Measurements from ENCODE around the gene HJURP.

Gene HJURP

GRCh38 chr2:233848276-233848675 is 6.1 kb downstream of the HJURP start:
- TF ChIP-seq ZFX (IDR thresholded peaks at IDR 0.05) = no peak
- TF ChIP-seq CTCF (conservative IDR thresholded peaks at IDR 0.05) = no peak
- no peak overlapping the region for H3K27ac ChIP-seq

- H3K27ac ChIP-seq = no peak overlapping the region; the same call in 1 of the 2 replicates
- TF ChIP-seq CTCF (conservative IDR thresholded peaks at IDR 0.05) (no peak), ZFX (IDR thresholded peaks at IDR 0.05) (no peak)
Measured at GRCh38 chr2:233847248-233847898, 7.0 kb downstream of the HJURP start.

- TF ChIP-seq CTCF (conservative IDR thresholded peaks at IDR 0.05) = no peak
- TF ChIP-seq ZFX (IDR thresholded peaks at IDR 0.05) = no peak
- H3K27ac ChIP-seq = no peak overlapping the region; the same call in 1 of the 2 replicates
Measured at GRCh38 chr2:233846387-233847247, 7.7 kb downstream of the HJURP start.

GRCh38 chr2:233845301-233846060 is 8.9 kb downstream of the HJURP start:
- TF ChIP-seq ZFX (IDR thresholded peaks at IDR 0.05) (no peak), CTCF (conservative IDR thresholded peaks at IDR 0.05) (no peak)
- H3K27ac ChIP-seq = no peak overlapping the region

GRCh38 chr2:233844836-233845235 is 9.5 kb downstream of the HJURP start:
- no peak overlapping the region for H3K27ac ChIP-seq
- TF ChIP-seq ZFX (IDR thresholded peaks at IDR 0.05) (no peak), CTCF (conservative IDR thresholded peaks at IDR 0.05) (no peak)

GRCh38 chr2:233844064-233844807 is 10.1 kb downstream of the HJURP start:
- TF ChIP-seq ZFX (IDR thresholded peaks at IDR 0.05) = no peak
- no peak for TF ChIP-seq CTCF (conservative IDR thresholded peaks at IDR 0.05)
- no peak overlapping the region for H3K27ac ChIP-seq
